A549 (cell line): ENCODE data around the gene PITPNC1.

Source experiments
- ESRRA ChIP-seq: fragments of 150-350 bp; IDR thresholded peaks from 2 replicates; pipeline ENCODE4 v1.6.1; 2014; ENCODE audit warnings: mild to moderate bottlenecking, low read length, borderline replicate concordance
- HDAC2 ChIP-seq: fragments of 200-600 bp; sonication (generic); IDR thresholded peaks from 2 replicates; pipeline ENCODE4 v1.6.1; 2016
- HEYL ChIP-seq: fragments of 250-450 bp; sonication (Bioruptor Pico); IDR thresholded peaks from 2 replicates; pipeline ENCODE4 v1.8.0; 2021; ENCODE audit warnings: mild to moderate bottlenecking, moderate library complexity
- MAZ ChIP-seq: fragments of 150-350 bp; IDR thresholded peaks from 2 replicates; pipeline ENCODE4 v1.6.1; 2014; ENCODE audit warnings: antibody characterized with exemption, low read depth, low read length, borderline replicate concordance
- POLR2A ChIP-seq: IDR thresholded peaks from 2 replicates; pipeline ENCODE4 v1.6.1; 2012; ENCODE audit warnings: mild to moderate bottlenecking, low read length
- RFX5 ChIP-seq: fragments of 450-650 bp; IDR thresholded peaks from 2 replicates; pipeline ENCODE4 v1.7.1; 2014; ENCODE audit warnings: antibody characterized with exemption, mild to moderate bottlenecking, moderate library complexity
- ZSCAN20 ChIP-seq: fragments of 250-450 bp; sonication (Bioruptor Pico); IDR thresholded peaks from 2 replicates; pipeline ENCODE4 v1.8.0; 2022; ENCODE audit warnings: mild to moderate bottlenecking, moderate library complexity
- TF ChIP-seq, protein P1 (sequence below): fragments of >200 bp; sonication (Bioruptor Twin); formaldehyde crosslinking; IDR thresholded peaks from 3 replicates; pipeline ENCODE4 v1.5.1; 2016
- TF ChIP-seq, protein P2 (sequence below): fragments of 450-650 bp; IDR thresholded peaks from 2 replicates; pipeline ENCODE4 v1.6.1; 2014; ENCODE audit warnings: antibody characterized with exemption
- TF ChIP-seq, protein P3 (sequence below): fragments of >200 bp; sonication (Bioruptor Twin); formaldehyde crosslinking; IDR thresholded peaks from 3 replicates; pipeline ENCODE4 v1.6.1; 2016

DNA sequence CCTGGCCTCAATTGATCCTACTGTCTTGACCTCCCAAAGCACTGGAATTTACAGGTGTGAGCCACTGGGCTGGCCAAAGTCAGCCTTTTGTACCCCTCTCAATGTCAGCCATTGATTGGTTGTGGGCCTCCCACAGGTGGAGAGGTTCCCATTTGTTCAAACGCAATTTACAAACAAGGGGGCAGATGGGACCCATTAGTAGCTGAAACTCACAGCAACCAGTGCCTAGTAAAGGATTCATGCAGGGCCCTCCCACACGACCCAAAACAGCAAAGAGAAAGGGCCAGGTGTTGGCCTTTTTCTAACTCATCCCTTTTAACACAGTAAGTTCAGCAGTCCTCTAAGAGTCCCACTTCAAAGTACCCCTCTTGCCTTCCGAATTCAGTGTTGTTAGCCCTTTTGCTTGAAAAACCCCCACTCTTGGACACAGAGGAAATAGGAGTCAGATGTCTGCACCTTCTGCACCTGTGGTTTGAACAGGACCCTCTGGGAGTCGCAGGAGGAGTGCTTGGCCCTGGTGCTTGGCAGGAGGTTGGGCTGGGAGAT lies 89.2 kb downstream of the PITPNC1 start:
- TF ChIP-seq POLR2A (no peak), RFX5 (no peak), HDAC2 (no peak), ESRRA (no peak), MAZ (no peak), HEYL (no peak), ZSCAN20 (no peak)
- TF ChIP-seq, protein P1, sequence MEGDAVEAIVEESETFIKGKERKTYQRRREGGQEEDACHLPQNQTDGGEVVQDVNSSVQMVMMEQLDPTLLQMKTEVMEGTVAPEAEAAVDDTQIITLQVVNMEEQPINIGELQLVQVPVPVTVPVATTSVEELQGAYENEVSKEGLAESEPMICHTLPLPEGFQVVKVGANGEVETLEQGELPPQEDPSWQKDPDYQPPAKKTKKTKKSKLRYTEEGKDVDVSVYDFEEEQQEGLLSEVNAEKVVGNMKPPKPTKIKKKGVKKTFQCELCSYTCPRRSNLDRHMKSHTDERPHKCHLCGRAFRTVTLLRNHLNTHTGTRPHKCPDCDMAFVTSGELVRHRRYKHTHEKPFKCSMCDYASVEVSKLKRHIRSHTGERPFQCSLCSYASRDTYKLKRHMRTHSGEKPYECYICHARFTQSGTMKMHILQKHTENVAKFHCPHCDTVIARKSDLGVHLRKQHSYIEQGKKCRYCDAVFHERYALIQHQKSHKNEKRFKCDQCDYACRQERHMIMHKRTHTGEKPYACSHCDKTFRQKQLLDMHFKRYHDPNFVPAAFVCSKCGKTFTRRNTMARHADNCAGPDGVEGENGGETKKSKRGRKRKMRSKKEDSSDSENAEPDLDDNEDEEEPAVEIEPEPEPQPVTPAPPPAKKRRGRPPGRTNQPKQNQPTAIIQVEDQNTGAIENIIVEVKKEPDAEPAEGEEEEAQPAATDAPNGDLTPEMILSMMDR = no peak
- TF ChIP-seq, protein P2, sequence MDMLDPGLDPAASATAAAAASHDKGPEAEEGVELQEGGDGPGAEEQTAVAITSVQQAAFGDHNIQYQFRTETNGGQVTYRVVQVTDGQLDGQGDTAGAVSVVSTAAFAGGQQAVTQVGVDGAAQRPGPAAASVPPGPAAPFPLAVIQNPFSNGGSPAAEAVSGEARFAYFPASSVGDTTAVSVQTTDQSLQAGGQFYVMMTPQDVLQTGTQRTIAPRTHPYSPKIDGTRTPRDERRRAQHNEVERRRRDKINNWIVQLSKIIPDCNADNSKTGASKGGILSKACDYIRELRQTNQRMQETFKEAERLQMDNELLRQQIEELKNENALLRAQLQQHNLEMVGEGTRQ = no peak
- TF ChIP-seq, protein P3, sequence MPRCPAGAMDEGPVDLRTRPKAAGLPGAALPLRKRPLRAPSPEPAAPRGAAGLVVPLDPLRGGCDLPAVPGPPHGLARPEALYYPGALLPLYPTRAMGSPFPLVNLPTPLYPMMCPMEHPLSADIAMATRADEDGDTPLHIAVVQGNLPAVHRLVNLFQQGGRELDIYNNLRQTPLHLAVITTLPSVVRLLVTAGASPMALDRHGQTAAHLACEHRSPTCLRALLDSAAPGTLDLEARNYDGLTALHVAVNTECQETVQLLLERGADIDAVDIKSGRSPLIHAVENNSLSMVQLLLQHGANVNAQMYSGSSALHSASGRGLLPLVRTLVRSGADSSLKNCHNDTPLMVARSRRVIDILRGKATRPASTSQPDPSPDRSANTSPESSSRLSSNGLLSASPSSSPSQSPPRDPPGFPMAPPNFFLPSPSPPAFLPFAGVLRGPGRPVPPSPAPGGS = no peak
